Measurements from ENCODE around the gene PPP1R15A. TPM values are rescaled to one million over a fixed set of nuclear protein-coding genes. Genes with fewer than 3 reads are reported as not detected.
"Not testable (repeated sequence)": the region's sequence is repeated elsewhere in the genome, so short reads cannot be mapped to it uniquely, and the experiment has no call there.

The PPP1R15A gene
- total and polyA plus RNA-seq, 4 donors: 5.6 to 52.5 (median 11.3) TPM

DNA sequence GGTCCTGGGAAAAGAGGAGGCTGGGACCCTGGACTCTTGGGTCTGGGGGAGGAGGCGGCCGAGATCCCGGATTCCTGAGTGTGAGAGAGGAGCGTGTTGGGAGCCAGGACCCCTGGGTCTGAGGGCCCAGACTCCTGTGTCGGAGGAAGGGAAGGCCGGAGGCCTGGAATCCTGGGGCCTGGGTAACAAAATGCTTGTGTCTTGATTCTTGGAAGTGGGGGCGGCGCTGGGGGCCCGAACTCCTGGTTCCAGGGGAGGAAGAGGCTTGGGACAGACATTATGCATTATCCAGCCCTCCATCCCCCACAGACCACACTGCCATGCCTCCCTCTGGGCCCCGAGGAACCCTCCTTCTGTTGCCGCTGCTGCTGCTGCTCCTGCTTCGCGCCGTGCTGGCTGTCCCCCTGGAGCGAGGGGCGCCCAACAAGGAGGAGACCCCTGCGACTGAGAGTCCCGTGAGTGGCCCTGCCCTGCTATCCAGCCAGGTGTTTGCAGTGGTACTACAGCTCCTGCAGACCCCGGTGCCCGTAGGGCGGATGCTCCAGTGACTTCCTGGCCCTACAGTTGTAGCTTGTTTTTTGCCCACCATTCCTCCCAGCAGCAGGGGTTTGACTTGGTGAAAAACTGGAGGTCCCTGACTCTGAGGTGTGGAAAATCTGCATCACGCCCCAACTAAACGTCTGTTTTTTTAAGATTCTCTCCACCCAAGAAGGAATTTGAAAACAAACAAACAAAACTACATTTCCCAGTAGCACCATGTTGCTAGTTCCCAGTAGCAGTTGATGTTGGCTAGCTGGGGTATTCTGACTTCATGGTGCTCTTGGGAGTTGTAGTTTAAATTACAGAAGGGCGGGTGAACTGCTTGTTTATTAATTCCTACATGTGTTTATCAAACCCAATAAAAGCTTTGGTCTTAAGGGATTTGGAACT, 28.5 kb downstream of the PPP1R15A start:
- peak overlapping the region; percentile 66 to 92 (median 69) for H3K4me3 ChIP-seq (ENCODE audit: low read depth in 1 of 3, low read length in 3 of 3)
- DNase-seq (ENCODE audit: low spot score): no peak
- H3K36me3 ChIP-seq (ENCODE audit: control insufficient read depth in 4 of 4, insufficient read depth in 3 of 4, low read depth in 1 of 4, low read length in 3 of 4): peaks cover 0 to 12% (median 10%) of the 10 kb centered on the region in 4 donors
- H3K9ac ChIP-seq (ENCODE audit: low read depth in 1 of 2, low read length in 2 of 2): peak overlapping the region; percentile 79 to 90
- H3K27ac ChIP-seq (ENCODE audit: low read depth in 1 of 2, low read length in 2 of 2): peak overlapping the region; percentile 74 to 77
- 14% methylated on average over 24 of the region's 24 CpGs for WGBS
- no peaks in the 10 kb centered on the region for H3K27me3 ChIP-seq (ENCODE audit: control insufficient read depth in 4 of 4, insufficient read depth in 4 of 4, low read length in 3 of 4)
- no peak for TF ChIP-seq RXRA (IDR thresholded peaks at IDR 0.05)
- peak in 1 of 2 donors; percentile 44 for TF ChIP-seq GABPA (IDR thresholded peaks at IDR 0.05 in 1 of 2, conservative IDR thresholded peaks at IDR 0.05 in 1 of 2)
- no peaks in the 10 kb centered on the region for H3K9me3 ChIP-seq (ENCODE audit: control insufficient read depth in 4 of 4, low read length in 3 of 4)
- peaks cover 3 to 27% (median 16%) of the 10 kb centered on the region in 4 donors for H3K4me1 ChIP-seq (ENCODE audit: control insufficient read depth in 4 of 4, insufficient read depth in 4 of 4, low read length in 3 of 4)

DNA sequence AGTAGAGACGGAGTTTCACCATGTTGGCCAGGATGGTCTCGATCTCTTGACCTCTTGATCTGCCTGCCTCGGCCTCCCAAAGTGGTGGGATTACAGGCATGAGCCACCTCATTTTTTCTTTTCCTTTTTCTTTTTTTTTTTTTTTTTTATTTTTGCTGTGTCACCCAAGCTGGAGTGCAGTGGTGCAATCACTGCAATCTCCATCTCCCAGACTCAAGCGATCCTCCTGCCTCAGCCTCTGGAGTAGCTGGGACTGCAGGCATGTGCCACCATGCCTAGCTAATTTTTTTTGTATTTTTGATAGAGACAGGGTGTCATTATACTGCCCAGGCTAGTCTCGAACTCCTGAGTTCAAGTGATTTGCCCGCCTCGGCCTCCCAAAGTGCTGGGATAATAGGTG, 30.1 kb downstream of the PPP1R15A start:
- 95% methylated on average over 7 of the region's 7 CpGs for WGBS
- not testable (repeated sequence) for DNase-seq (ENCODE audit: low spot score); H3K27ac ChIP-seq (ENCODE audit: low read depth in 1 of 2, low read length in 2 of 2); H3K9ac ChIP-seq (ENCODE audit: low read depth in 1 of 2, low read length in 2 of 2); H3K27me3 ChIP-seq (ENCODE audit: control insufficient read depth in 4 of 4, insufficient read depth in 4 of 4, low read length in 3 of 4); H3K4me3 ChIP-seq (ENCODE audit: low read depth in 1 of 3, low read length in 3 of 3); H3K9me3 ChIP-seq (ENCODE audit: control insufficient read depth in 4 of 4, low read length in 3 of 4)
- Histone ChIP-seq H3K4me1 (ENCODE audit: control insufficient read depth in 4 of 4, insufficient read depth in 4 of 4, low read length in 3 of 4) (peaks cover 5 to 32% (median 17%) of the 10 kb centered on the region in 4 donors), H3K36me3 (ENCODE audit: control insufficient read depth in 4 of 4, insufficient read depth in 3 of 4, low read depth in 1 of 4, low read length in 3 of 4) (peaks cover 0 to 12% (median 11%) of the 10 kb centered on the region in 4 donors)

DNA sequence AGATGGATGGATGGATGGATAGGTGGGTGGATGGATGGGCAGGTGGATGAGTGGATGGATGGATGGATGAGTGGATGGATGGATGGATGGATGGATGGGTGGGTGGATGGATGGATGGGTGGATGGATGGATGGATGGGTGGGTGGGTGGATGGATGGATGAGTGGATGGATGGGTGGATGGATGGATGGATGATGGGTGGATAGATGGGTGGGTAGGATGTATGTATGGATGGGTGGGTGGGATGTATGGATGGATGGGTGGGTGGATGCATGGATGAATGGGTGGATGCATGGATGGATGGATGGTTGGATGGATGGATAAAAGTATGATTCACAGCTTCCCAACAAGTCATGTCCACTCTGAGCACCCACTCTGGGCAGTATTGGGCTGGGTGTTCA, 31.6 kb downstream of the PPP1R15A start:
- Histone ChIP-seq H3K36me3 (ENCODE audit: control insufficient read depth in 4 of 4, insufficient read depth in 3 of 4, low read depth in 1 of 4, low read length in 3 of 4) (peaks cover 0 to 12% (median 11%) of the 10 kb centered on the region in 4 donors), H3K4me1 (ENCODE audit: control insufficient read depth in 4 of 4, insufficient read depth in 4 of 4, low read length in 3 of 4) (peaks cover 11 to 44% (median 27%) of the 10 kb centered on the region in 4 donors)
- not testable (repeated sequence) for H3K27me3 ChIP-seq (ENCODE audit: control insufficient read depth in 4 of 4, insufficient read depth in 4 of 4, low read length in 3 of 4); DNase-seq (ENCODE audit: low spot score); H3K9me3 ChIP-seq (ENCODE audit: control insufficient read depth in 4 of 4, low read length in 3 of 4); H3K27ac ChIP-seq (ENCODE audit: low read depth in 1 of 2, low read length in 2 of 2); H3K4me3 ChIP-seq (ENCODE audit: low read depth in 1 of 3, low read length in 3 of 3); H3K9ac ChIP-seq (ENCODE audit: low read depth in 1 of 2, low read length in 2 of 2)

DNA sequence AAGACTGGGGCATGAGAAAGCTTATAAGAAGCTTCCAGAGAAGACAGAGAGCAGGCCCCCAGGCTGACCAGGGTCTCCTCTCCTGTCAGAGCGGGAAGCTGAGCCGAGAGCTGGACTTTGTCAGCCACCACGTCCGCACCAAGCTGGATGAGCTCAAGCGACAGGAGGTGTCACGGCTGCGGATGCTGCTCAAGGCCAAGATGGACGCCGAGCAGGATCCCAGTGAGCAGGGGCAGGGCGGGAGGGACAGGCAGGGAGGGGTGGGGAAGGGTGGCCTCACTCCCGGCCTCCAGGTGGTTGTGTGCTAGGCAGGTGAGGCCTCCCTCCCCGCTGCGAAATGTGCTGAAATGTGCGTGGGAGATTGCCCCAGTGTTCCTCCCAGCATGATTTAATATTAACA, 33.4 kb downstream of the PPP1R15A start:
- Histone ChIP-seq H3K36me3 (ENCODE audit: control insufficient read depth in 4 of 4, insufficient read depth in 3 of 4, low read depth in 1 of 4, low read length in 3 of 4) (peaks cover 0 to 17% (median 12%) of the 10 kb centered on the region in 4 donors), H3K4me1 (ENCODE audit: control insufficient read depth in 4 of 4, insufficient read depth in 4 of 4, low read length in 3 of 4) (peaks cover 11 to 49% (median 27%) of the 10 kb centered on the region in 4 donors)

More for the DNA sequence above, 33.4 kb downstream of the PPP1R15A start:
- no peaks in the 10 kb centered on the region for H3K9me3 ChIP-seq (ENCODE audit: control insufficient read depth in 4 of 4, low read length in 3 of 4)
- H3K27ac ChIP-seq (ENCODE audit: low read depth in 1 of 2, low read length in 2 of 2): peak overlapping the region in 1 of 2 donors; percentile 4
- H3K9ac ChIP-seq (ENCODE audit: low read depth in 1 of 2, low read length in 2 of 2): no peak overlapping the region
- H3K4me3 ChIP-seq (ENCODE audit: low read depth in 1 of 3, low read length in 3 of 3): no peak overlapping the region
- no peaks in the 10 kb centered on the region for H3K27me3 ChIP-seq (ENCODE audit: control insufficient read depth in 4 of 4, insufficient read depth in 4 of 4, low read length in 3 of 4)
- TF ChIP-seq FOXA2 (IDR thresholded peaks at IDR 0.05) (no peak), HNF4G (IDR thresholded peaks at IDR 0.05) (no peak), GABPA (IDR thresholded peaks at IDR 0.05 in 1 of 2, conservative IDR thresholded peaks at IDR 0.05 in 1 of 2) (no peak), YY1 (IDR thresholded peaks at IDR 0.05) (no peak), RAD21 (IDR thresholded peaks at IDR 0.05) (no peak), RXRA (IDR thresholded peaks at IDR 0.05) (no peak), JUND (IDR thresholded peaks at IDR 0.05) (no peak), ZBTB33 (IDR thresholded peaks at IDR 0.05) (no peak), FOXA1 (IDR thresholded peaks at IDR 0.05) (no peak), SP1 (IDR thresholded peaks at IDR 0.05) (no peak), REST (IDR thresholded peaks at IDR 0.05) (no peak), NR2F2 (IDR thresholded peaks at IDR 0.05) (no peak)
- TF ChIP-seq, protein P1, sequence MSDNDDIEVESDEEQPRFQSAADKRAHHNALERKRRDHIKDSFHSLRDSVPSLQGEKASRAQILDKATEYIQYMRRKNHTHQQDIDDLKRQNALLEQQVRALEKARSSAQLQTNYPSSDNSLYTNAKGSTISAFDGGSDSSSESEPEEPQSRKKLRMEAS (IDR thresholded peaks at IDR 0.05): no peak
- no peak for DNase-seq (ENCODE audit: low spot score)
- WGBS: 87% methylated on average over 14 of the region's 14 CpGs

All from liver (tissue), 9 donors.